ENCODE data around the gene C4orf50. TPM values are rescaled to one million over a fixed set of nuclear protein-coding genes. Genes with fewer than 3 reads are reported as not detected.

C4orf50 gene
- total RNA-seq, 4 donors from 2014 or later: 0.21 to 0.30 TPM; not detected in 2

DNA sequence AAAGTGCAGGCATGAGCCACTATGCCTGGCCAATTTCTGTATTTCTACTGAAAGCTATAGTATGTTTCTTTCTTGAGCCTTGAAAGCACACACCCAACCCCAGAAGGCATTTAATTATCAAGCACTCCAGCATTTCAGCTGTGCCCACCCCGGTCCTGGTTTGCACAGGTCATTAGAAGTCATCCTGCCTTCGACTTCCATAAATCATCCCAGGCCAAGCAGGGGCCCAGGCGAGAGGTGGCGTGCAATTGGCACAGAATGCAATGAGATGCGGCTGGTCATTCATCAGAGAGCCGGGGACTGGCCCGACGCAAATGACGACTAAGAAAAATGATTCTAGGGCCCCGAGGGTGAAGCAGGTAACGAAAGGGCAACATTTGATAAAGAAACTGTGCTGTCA lies 100.6 kb downstream of the C4orf50 start:
- DNase-seq (ENCODE audit: low spot score in 2 of 2): no peak
- 62 to 69% methylated on average over 11 of the region's 11 CpGs for WGBS, 2 donors
- Histone ChIP-seq H3K9me3 (peaks cover 0 to 18% (median 0%) of the 10 kb centered on the region in 4 donors), H3K36me3 (no peaks in the 10 kb centered on the region), H3K4me1 (no peaks in the 10 kb centered on the region), H3K27me3 (no peaks in the 10 kb centered on the region), H3K27ac (no peak overlapping the region), H3K4me3 (no peak overlapping the region)
- TF ChIP-seq POLR2A (IDR thresholded peaks at IDR 0.05): no peak
- TF ChIP-seq, protein P1, sequence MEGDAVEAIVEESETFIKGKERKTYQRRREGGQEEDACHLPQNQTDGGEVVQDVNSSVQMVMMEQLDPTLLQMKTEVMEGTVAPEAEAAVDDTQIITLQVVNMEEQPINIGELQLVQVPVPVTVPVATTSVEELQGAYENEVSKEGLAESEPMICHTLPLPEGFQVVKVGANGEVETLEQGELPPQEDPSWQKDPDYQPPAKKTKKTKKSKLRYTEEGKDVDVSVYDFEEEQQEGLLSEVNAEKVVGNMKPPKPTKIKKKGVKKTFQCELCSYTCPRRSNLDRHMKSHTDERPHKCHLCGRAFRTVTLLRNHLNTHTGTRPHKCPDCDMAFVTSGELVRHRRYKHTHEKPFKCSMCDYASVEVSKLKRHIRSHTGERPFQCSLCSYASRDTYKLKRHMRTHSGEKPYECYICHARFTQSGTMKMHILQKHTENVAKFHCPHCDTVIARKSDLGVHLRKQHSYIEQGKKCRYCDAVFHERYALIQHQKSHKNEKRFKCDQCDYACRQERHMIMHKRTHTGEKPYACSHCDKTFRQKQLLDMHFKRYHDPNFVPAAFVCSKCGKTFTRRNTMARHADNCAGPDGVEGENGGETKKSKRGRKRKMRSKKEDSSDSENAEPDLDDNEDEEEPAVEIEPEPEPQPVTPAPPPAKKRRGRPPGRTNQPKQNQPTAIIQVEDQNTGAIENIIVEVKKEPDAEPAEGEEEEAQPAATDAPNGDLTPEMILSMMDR (IDR thresholded peaks at IDR 0.05): no peak
- no peak for TF ChIP-seq EP300 (IDR thresholded peaks at IDR 0.05)

DNA sequence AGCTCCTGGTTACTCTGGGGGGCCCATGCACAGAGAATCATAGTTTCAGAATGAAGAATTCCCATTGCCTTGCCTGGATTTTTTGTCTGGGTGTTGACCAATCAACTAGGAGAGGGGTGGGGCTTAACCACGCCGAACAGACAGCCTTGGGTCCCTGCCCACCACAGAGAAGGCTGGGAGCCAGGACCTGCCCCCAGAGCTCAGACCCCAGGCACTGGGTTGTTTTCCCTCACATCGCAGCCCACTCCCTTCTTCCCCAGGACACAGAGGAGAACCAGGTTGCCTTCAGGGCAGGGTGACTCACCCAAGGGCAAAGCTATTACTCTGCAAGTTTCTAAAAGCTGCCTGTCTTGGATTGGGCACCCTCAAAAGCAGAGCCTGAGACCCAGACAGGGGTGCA lies 102.0 kb downstream of the C4orf50 start:
- Histone ChIP-seq H3K36me3 (no peaks in the 10 kb centered on the region), H3K4me3 (no peak overlapping the region), H3K9me3 (peaks cover 0 to 24% (median 0%) of the 10 kb centered on the region in 4 donors), H3K4me1 (no peaks in the 10 kb centered on the region), H3K27ac (no peak overlapping the region), H3K27me3 (no peaks in the 10 kb centered on the region)
- DNase-seq (ENCODE audit: low spot score in 2 of 2): no peak
- 27 to 64% methylated on average over 3 of the region's 3 CpGs for WGBS, 2 donors
- no peak for TF ChIP-seq POLR2A (IDR thresholded peaks at IDR 0.05)
- no peak for TF ChIP-seq EP300 (IDR thresholded peaks at IDR 0.05)

DNA sequence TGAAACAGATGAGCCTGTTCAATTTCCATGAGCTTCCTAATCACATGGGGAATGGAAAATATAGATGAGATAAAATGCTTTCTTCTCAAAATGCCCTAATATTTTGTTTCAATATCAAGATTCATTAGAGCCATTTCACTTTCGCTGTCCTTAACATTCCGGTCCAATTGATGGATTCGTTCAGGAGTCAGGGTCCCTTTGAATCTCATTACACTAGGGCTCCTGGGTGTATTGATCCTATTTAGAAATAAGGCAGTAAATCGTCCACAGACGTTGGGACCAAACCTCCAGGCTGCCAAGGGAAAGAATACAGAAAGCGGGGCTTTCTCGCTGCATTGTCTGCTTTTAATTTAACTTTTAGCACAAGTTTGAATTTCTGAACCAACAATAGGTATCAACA lies 104.8 kb downstream of the C4orf50 start:
- TF ChIP-seq EP300 (IDR thresholded peaks at IDR 0.05) (no peak), POLR2A (IDR thresholded peaks at IDR 0.05) (no peak)
- TF ChIP-seq, protein P1 (IDR thresholded peaks at IDR 0.05): no peak
- peaks cover 0 to 45% (median 0%) of the 10 kb centered on the region in 4 donors for H3K9me3 ChIP-seq
- H3K36me3 ChIP-seq: no peaks in the 10 kb centered on the region
- DNase-seq (ENCODE audit: low spot score in 2 of 2): no peak
- no peak overlapping the region for H3K27ac ChIP-seq
- 70 to 75% methylated on average over 7 of the region's 7 CpGs for WGBS, 2 donors
- H3K27me3 ChIP-seq: no peaks in the 10 kb centered on the region
- no peaks in the 10 kb centered on the region for H3K4me1 ChIP-seq
- no peak overlapping the region for H3K4me3 ChIP-seq

DNA sequence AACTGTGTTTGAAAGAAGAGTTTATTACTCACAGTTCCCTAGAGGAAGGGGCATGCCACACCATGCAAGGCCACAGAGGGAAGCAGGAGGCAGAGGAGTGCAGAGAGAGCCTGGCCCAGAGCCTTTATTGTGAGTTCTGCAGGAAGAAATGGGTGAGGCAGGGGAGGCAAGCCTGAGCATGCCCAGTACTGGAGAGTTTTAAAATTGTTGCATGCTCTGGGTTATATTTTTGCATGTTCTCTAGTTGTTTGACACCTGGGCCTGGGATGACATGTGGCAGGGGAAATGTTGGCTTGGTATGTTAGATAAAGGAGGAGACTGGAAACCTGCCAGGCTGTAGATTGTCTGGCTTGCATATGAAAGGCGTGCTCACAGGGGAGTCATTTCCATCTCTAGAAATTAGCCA lies 105.6 kb downstream of the C4orf50 start:
- no peak overlapping the region for H3K27ac ChIP-seq
- WGBS, 2 donors: 81 to 83% methylated on average over 1 of the region's 1 CpG
- no peak for DNase-seq (ENCODE audit: low spot score in 2 of 2)
- H3K4me3 ChIP-seq: no peak overlapping the region
- H3K36me3 ChIP-seq: no peaks in the 10 kb centered on the region
- peaks cover 0 to 52% (median 0%) of the 10 kb centered on the region in 4 donors for H3K9me3 ChIP-seq
- no peaks in the 10 kb centered on the region for H3K4me1 ChIP-seq
- TF ChIP-seq, protein P1 (IDR thresholded peaks at IDR 0.05): no peak
- no peak for TF ChIP-seq POLR2A (IDR thresholded peaks at IDR 0.05)
- no peak for TF ChIP-seq EP300 (IDR thresholded peaks at IDR 0.05)
- no peaks in the 10 kb centered on the region for H3K27me3 ChIP-seq

DNA sequence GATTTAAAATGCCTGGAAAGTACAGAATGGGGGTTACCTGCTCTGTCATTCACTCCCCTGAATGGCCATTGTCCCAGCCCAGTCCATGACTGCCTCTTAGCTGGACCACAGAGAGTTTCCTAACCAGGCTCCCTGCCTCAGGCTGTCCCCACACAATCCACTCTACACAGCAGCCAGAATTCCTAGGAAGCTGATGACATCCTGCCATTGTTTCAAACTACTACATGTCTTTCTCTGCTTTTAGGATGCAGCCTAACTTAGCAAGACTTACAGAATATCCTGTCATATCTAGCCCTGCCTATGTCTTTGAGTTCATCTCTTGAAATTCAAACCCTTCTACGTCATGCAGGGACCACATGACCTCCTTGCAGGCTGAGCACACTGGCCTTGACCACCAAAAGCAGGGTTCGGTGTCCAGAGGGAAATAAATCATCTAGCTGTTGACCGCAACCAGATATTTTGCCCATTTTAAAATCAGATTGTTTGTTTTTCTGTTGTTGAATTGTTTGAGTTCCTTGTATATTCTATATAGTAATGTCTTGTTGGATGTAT lies 109.3 kb downstream of the C4orf50 start:
- no peak overlapping the region for H3K4me3 ChIP-seq
- H3K27me3 ChIP-seq: no peaks in the 10 kb centered on the region
- H3K27ac ChIP-seq: no peak overlapping the region
- DNase-seq (ENCODE audit: low spot score in 2 of 2): no peak
- WGBS, 2 donors: 54 to 56% methylated on average over 3 of the region's 3 CpGs
- H3K9me3 ChIP-seq: peaks cover 0 to 45% (median 0%) of the 10 kb centered on the region in 4 donors
- no peaks in the 10 kb centered on the region for H3K4me1 ChIP-seq
- H3K36me3 ChIP-seq: no peaks in the 10 kb centered on the region
- no peak for TF ChIP-seq POLR2A (IDR thresholded peaks at IDR 0.05)
- TF ChIP-seq EP300 (IDR thresholded peaks at IDR 0.05): no peak
- TF ChIP-seq, protein P1 (IDR thresholded peaks at IDR 0.05): no peak

Measured in tibial nerve (tissue), 4 donors.